ENCODE results near the gene MRM1.

DNA sequence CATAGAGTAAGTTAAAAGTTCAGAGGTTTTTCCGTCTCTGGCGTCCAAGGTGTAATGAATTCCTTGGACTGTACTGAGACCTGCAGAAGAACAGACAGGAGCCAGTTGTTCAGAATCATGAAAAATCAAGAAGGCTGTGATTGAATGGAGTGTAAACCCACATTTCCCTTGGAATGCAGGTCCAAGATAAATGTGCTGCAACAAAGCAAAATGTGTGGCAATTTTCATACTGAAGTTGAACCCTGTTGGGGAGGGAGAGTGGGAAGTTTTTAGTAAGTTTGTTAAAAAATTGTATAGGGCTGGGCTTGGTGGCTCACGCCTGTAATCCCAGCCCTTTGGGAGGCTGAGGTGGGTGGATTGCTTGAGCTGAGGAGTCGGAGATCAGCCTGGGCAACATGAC is 35.3 kb upstream of the MRM1 start:
- TF ChIP-seq, protein P1, sequence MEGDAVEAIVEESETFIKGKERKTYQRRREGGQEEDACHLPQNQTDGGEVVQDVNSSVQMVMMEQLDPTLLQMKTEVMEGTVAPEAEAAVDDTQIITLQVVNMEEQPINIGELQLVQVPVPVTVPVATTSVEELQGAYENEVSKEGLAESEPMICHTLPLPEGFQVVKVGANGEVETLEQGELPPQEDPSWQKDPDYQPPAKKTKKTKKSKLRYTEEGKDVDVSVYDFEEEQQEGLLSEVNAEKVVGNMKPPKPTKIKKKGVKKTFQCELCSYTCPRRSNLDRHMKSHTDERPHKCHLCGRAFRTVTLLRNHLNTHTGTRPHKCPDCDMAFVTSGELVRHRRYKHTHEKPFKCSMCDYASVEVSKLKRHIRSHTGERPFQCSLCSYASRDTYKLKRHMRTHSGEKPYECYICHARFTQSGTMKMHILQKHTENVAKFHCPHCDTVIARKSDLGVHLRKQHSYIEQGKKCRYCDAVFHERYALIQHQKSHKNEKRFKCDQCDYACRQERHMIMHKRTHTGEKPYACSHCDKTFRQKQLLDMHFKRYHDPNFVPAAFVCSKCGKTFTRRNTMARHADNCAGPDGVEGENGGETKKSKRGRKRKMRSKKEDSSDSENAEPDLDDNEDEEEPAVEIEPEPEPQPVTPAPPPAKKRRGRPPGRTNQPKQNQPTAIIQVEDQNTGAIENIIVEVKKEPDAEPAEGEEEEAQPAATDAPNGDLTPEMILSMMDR (IDR thresholded peaks at IDR 0.05): no peak
- no peak for TF ChIP-seq POLR2A (IDR thresholded peaks at IDR 0.05)
